Liver (tissue), 9 donors: Measurements from ENCODE around the gene CD28. TPM values are rescaled to one million over a fixed set of nuclear protein-coding genes. Genes with fewer than 3 reads are reported as not detected.

ENCODE experiments used
- DNase-seq: peaks from one replicate; pipeline ENCODE4 v3.0.0-alpha.2; 2017; ENCODE audit warnings: low spot score
- H3K27ac ChIP-seq, 2 donors: one replicate each; pipeline ENCODE4 v1.7.0; 2013; ENCODE audit warnings: inconsistent platforms in 2 of 2, low read length in 2 of 2, control low read depth in 1 of 2, low read depth in 1 of 2, mild to moderate bottlenecking in 1 of 2
- H3K27me3 ChIP-seq, 4 donors: one replicate each; pipeline versions ENCODE4 v1.6.1 to v1.7.0; 2013; ENCODE audit warnings: low read length in 3 of 4, inconsistent platforms in 1 of 4, mild to moderate bottlenecking in 1 of 4, moderate library complexity in 1 of 4; ENCODE audit not compliant: control insufficient read depth in 4 of 4, insufficient read depth in 4 of 4
- H3K36me3 ChIP-seq, 4 donors: one replicate each; pipeline versions ENCODE4 v1.6.1 to v1.7.0; 2013; ENCODE audit warnings: low read length in 3 of 4, mild to moderate bottlenecking in 3 of 4, low read depth in 1 of 4, moderate library complexity in 1 of 4; ENCODE audit not compliant: control insufficient read depth in 4 of 4, insufficient read depth in 3 of 4
- H3K4me1 ChIP-seq, 4 donors: one replicate each; pipeline versions ENCODE4 v1.6.1 to v1.7.0; 2013; ENCODE audit warnings: low read length in 3 of 4, mild to moderate bottlenecking in 3 of 4, moderate library complexity in 1 of 4; ENCODE audit not compliant: control insufficient read depth in 4 of 4, insufficient read depth in 4 of 4
- H3K4me3 ChIP-seq, 3 donors: one replicate each; pipeline versions ENCODE4 v1.6.1 to v1.7.0; 2013; ENCODE audit warnings: low read length in 3 of 3, control low read depth in 1 of 3, low read depth in 1 of 3, mild to moderate bottlenecking in 1 of 3
- H3K9ac ChIP-seq, 2 donors: one replicate each; pipeline ENCODE4 v1.7.0; 2013; ENCODE audit warnings: low read length in 2 of 2, mild to moderate bottlenecking in 2 of 2, moderate library complexity in 2 of 2, control low read depth in 1 of 2, low read depth in 1 of 2
- H3K9me3 ChIP-seq, 4 donors: one replicate each; pipeline versions ENCODE4 v1.6.1 to v1.7.0; 2013; ENCODE audit warnings: low read length in 3 of 4; ENCODE audit not compliant: control insufficient read depth in 4 of 4
- ATF3 ChIP-seq: IDR thresholded peaks from 2 replicates; pipeline ENCODE4 v1.6.1; 2016; ENCODE audit warnings: antibody characterized with exemption
- CTCF ChIP-seq: fragments of 150-350 bp; IDR thresholded peaks from 2 replicates; pipeline ENCODE4 v1.5.1; 2017; ENCODE audit warnings: improper control_type of control experiment, low read depth, low read length; ENCODE audit not compliant: missing input control
- EGR1 ChIP-seq, 2 donors: IDR thresholded peaks; 2 replicates each; pipeline ENCODE4 v1.6.1; 2016 to 2018; ENCODE audit warnings: antibody characterized with exemption in 2 of 2, low read depth in 2 of 2
- FOXA1 ChIP-seq: IDR thresholded peaks from 2 replicates; pipeline ENCODE4 v1.6.1; 2016; ENCODE audit warnings: antibody characterized with exemption
- FOXA2 ChIP-seq: IDR thresholded peaks from 2 replicates; pipeline ENCODE4 v1.6.1; 2016; ENCODE audit warnings: antibody characterized with exemption
- GABPA ChIP-seq, 2 donors: IDR thresholded peaks in 1 of 2; conservative IDR thresholded peaks in 1 of 2; 2 replicates each; pipeline ENCODE4 v1.6.1; 2016; ENCODE audit warnings: antibody characterized with exemption in 2 of 2, mild to moderate bottlenecking in 1 of 2, moderate library complexity in 1 of 2
- HNF4A ChIP-seq, 2 donors: conservative IDR thresholded peaks; 2 replicates each; pipeline ENCODE4 v1.6.1; 2016; ENCODE audit warnings: antibody characterized with exemption in 2 of 2, mild to moderate bottlenecking in 2 of 2
- JUND ChIP-seq, 2 donors: IDR thresholded peaks; 2 replicates each; pipeline ENCODE4 v1.6.1; 2016; ENCODE audit warnings: antibody characterized with exemption in 2 of 2
- MAX ChIP-seq: IDR thresholded peaks from 2 replicates; pipeline ENCODE4 v1.6.1; 2016; ENCODE audit warnings: antibody characterized with exemption
- NR2F2 ChIP-seq: IDR thresholded peaks from 2 replicates; pipeline ENCODE4 v1.6.1; 2016; ENCODE audit warnings: antibody characterized with exemption
- RAD21 ChIP-seq, 2 donors: IDR thresholded peaks; 2 replicates each; pipeline ENCODE4 v1.6.1; 2016; ENCODE audit warnings: antibody characterized with exemption in 2 of 2, mild to moderate bottlenecking in 2 of 2
- REST ChIP-seq: IDR thresholded peaks from 2 replicates; pipeline ENCODE4 v1.6.1; 2016; ENCODE audit warnings: antibody characterized with exemption, mild to moderate bottlenecking
- SP1 ChIP-seq: IDR thresholded peaks from 2 replicates; pipeline ENCODE4 v1.6.1; 2018; ENCODE audit warnings: antibody characterized with exemption, mild to moderate bottlenecking
- TAF1 ChIP-seq: conservative IDR thresholded peaks from 2 replicates; pipeline ENCODE4 v1.6.1; 2016; ENCODE audit warnings: antibody characterized with exemption, mild to moderate bottlenecking
- YY1 ChIP-seq: IDR thresholded peaks from 2 replicates; pipeline ENCODE4 v1.6.1; 2016; ENCODE audit warnings: antibody characterized with exemption, mild to moderate bottlenecking
- ZBTB33 ChIP-seq: IDR thresholded peaks from 2 replicates; pipeline ENCODE4 v1.6.1; 2016; ENCODE audit warnings: antibody characterized with exemption
- WGBS: extraction: QIAGEN DNeasy Blood & Tissue Kit; methylation state at CpG from one replicate; pipeline ENCODE4 v1.1.7; 2013; 5-methylcytosine and 5-hydroxymethylcytosine counted together
- polyA plus RNA-seq, 2 donors: library from polyadenylated mRNA; stranded (reverse) in 1 of 2; unstranded in 1 of 2; fragments of 200-250 nt in 1 of 2; fragments of >200 nt in 1 of 2; fragmentation: Nextera tagmentation in 1 of 2; extraction: Ambion mirVana in 1 of 2; gene quantifications; one replicate each; pipeline versions ENCODE4 v1.2.1 to v1.2.3, GENCODE V29; 2013 to 2015
- total RNA-seq, 2 donors: library from RNA; depleted of rRNA; stranded (reverse); fragments of >200 nt; gene quantifications; one replicate each; pipeline ENCODE4 v1.2.3, GENCODE V29; 2014
- donor health status: healthy.
- donor health status: healthy.
- donor health status: healthy.
- donor health status: healthy.
- donor health status: healthy.

The CD28 gene
- total and polyA plus RNA-seq, 4 donors = 0.08 to 0.93 (median 0.33) TPM

- Histone ChIP-seq H3K27me3 (no peaks in the 10 kb centered on the region), H3K4me1 (peaks cover 0 to 18% (median 7%) of the 10 kb centered on the region in 4 donors), H3K9ac (no peak overlapping the region), H3K36me3 (no peaks in the 10 kb centered on the region), H3K27ac (no peak overlapping the region), H3K9me3 (no peaks in the 10 kb centered on the region), H3K4me3 (no peak overlapping the region)
- no peak for DNase-seq
- 97% methylated on average over 2 of the region's 2 CpGs for WGBS
- no peak for TF ChIP-seq RAD21 (IDR thresholded peaks at IDR 0.05)
- no peak for TF ChIP-seq REST
- no peak for TF ChIP-seq MAX
- no peak for TF ChIP-seq TAF1
- TF ChIP-seq FOXA2 = no peak
- TF ChIP-seq EGR1 (IDR thresholded peaks at IDR 0.05; ENCODE audit: low read depth in 2 of 2) = no peak
- no peak for TF ChIP-seq FOXA1
- TF ChIP-seq ZBTB33 = no peak
- TF ChIP-seq GABPA (IDR thresholded peaks at IDR 0.05 in 1 of 2, conservative IDR thresholded peaks at IDR 0.05 in 1 of 2) = no peak
- no peak for TF ChIP-seq JUND (IDR thresholded peaks at IDR 0.05)
- TF ChIP-seq YY1 = no peak
These were observed 19.3 kb upstream of the CD28 start for GRCh38 chr2:203687165-203687564.

GRCh38 chr2:203688798-203689197 is 17.6 kb upstream of the CD28 start:
- no peaks in the 10 kb centered on the region for H3K27me3 ChIP-seq
- DNase-seq = no peak
- 69% methylated on average over 4 of the region's 4 CpGs for WGBS
- no peaks in the 10 kb centered on the region for H3K36me3 ChIP-seq
- TF ChIP-seq ZBTB33 = no peak
- no peak for TF ChIP-seq REST
- no peak for TF ChIP-seq SP1
- TF ChIP-seq YY1 = no peak
- TF ChIP-seq GABPA (IDR thresholded peaks at IDR 0.05 in 1 of 2, conservative IDR thresholded peaks at IDR 0.05 in 1 of 2) = no peak
- peak in 1 of 2 donors; percentile 7 for TF ChIP-seq HNF4A (conservative IDR thresholded peaks at IDR 0.05)
- TF ChIP-seq CTCF = no peak
- TF ChIP-seq NR2F2 = peak; percentile 90
- TF ChIP-seq RAD21 (IDR thresholded peaks at IDR 0.05) = no peak
- no peak for TF ChIP-seq ATF3
- no peak overlapping the region for H3K9ac ChIP-seq
- peaks cover 0 to 27% (median 7%) of the 10 kb centered on the region in 4 donors for H3K4me1 ChIP-seq
- no peak overlapping the region for H3K4me3 ChIP-seq
- no peaks in the 10 kb centered on the region for H3K9me3 ChIP-seq
- no peak overlapping the region for H3K27ac ChIP-seq
